ENCODE results near the gene RNPS1.

Gene RNPS1
- total RNA-seq = 38.0 to 90.5 (median 49.0) reads per million in 17 experiments

GRCh38 chr16:2267913-2268666 is at the start of gene RNPS1:
RNPS1 (minus strand) TSS chr16:2268126; CDS start chr16:2264643, 3,483 bp downstream.
- DNase-seq = peak; percentile 98 to 99 (median 98)

GRCh38 chr16:2317231-2318020 is 49.5 kb upstream of the RNPS1 start:
- DNase-seq = no peak

GRCh38 chr16:2308089-2308962 is 40.4 kb upstream of the RNPS1 start:
- DNase-seq = no peak

- no peak for DNase-seq
These were observed 31.9 kb upstream of the RNPS1 start for GRCh38 chr16:2299915-2300192.

GRCh38 chr16:2299121-2299914 is 31.4 kb upstream of the RNPS1 start:
- no peak for DNase-seq

GRCh38 chr16:2298621-2299020 is 30.7 kb upstream of the RNPS1 start:
- DNase-seq = no peak

- no peak for DNase-seq
These were observed 29.6 kb upstream of the RNPS1 start for GRCh38 chr16:2297506-2297860.

GRCh38 chr16:2296661-2297505 is 29.0 kb upstream of the RNPS1 start:
- peak; percentile 32 to 67 (median 49) for DNase-seq

GRCh38 chr16:2295056-2295798 is 27.3 kb upstream of the RNPS1 start:
- DNase-seq = peak; percentile 5 to 27 (median 16)

- DNase-seq = no peak
These were observed 24.3 kb upstream of the RNPS1 start for GRCh38 chr16:2292221-2292620.

GRCh38 chr16:2289282-2289681 is 21.4 kb upstream of the RNPS1 start:
- no peak for DNase-seq

GRCh38 chr16:2288726-2289125 is 20.8 kb upstream of the RNPS1 start:
- no peak for DNase-seq

GRCh38 chr16:2287916-2288547 is 20.1 kb upstream of the RNPS1 start:
- DNase-seq = no peak

GRCh38 chr16:2286550-2286949 is 18.6 kb upstream of the RNPS1 start:
- DNase-seq = no peak

- no peak for DNase-seq
These were observed 17.8 kb upstream of the RNPS1 start for GRCh38 chr16:2285731-2286191.

GRCh38 chr16:2284797-2285576 is 17.1 kb upstream of the RNPS1 start:
- DNase-seq = no peak

GRCh38 chr16:2284001-2284770 is 16.3 kb upstream of the RNPS1 start:
- DNase-seq = no peak

GRCh38 chr16:2282866-2283555 is 15.1 kb upstream of the RNPS1 start:
- no peak for DNase-seq

Measured in suppressor macrophage (primary cell).